ENCODE results near the gene TPRG1L.

Gene TPRG1L

DNA sequence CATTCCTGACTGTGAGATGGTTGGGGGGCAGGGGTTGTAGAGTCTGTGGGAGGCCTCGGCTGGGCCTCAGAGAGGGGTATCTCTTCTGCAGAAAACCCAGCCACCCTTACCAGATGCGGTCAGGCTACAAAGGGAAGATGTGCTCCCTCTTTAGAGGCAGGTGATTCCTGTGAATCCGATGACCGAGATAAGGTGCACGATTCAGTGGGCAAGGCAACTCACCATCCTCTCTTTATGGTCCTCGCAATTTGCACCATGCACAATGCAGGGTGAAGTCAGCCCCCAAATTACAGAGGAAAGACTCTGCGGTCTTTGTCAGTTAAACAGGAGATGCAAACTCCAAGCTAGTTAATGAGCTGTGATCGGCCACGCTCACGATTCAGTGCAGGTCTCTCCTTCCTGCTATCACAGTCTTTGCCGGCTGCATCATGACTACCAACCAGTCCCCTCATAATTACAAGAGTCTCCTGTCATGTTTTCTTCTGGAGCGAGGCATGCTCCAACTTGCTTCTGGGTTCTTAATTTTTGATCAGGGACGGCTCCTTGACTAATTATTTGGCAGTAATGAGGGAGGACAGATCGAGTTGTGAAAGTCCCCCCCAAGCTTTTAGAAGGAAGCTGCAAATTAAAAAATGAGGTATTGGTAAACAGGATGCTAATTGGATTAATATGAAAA lies 40.0 kb downstream of the TPRG1L start:
- no peak for DNase-seq (ENCODE audit: low read depth in 1 of 2, low spot score in 1 of 2)
- Histone ChIP-seq H3K4me3 (replicated peaks; ENCODE audit: insufficient read depth, low read length) (no peak overlapping the region), H3K27ac (replicated peaks) (no peak overlapping the region)

DNA sequence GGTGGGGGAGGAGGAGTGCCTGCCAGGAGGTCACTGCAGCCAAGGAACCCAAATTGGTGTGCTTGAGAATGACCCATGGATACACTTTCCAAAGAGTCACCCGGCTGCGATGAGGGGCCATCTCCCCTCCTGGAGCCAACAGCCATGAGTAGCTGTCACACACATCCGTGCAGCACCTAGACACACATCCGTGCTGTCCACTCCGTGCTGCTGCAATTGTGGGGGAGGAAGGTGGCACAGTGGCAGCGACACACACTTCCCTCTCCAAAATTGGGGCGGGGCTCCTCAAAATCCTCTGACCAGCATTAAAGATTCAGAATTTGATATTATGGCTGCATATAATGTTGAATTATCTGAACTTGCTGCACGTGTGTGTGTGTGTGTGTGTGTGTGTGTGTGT lies 43.3 kb downstream of the TPRG1L start:
- no peak overlapping the region for H3K27ac ChIP-seq (replicated peaks)
- H3K4me3 ChIP-seq (replicated peaks; ENCODE audit: insufficient read depth, low read length), result no peak overlapping the region
- DNase-seq (ENCODE audit: low read depth in 1 of 2, low spot score in 1 of 2), result no peak
- H3K27me3 ChIP-seq (ENCODE audit: insufficient read depth, poor library complexity, severe bottlenecking), result no peaks in the 10 kb centered on the region
- no peak for TF ChIP-seq POLR2AphosphoS5 (IDR thresholded peaks at IDR 0.05; ENCODE audit: low read depth)
- TF ChIP-seq REST (IDR thresholded peaks at IDR 0.05; ENCODE audit: insufficient replicate concordance, low read depth), result no peak
- no peak for TF ChIP-seq SPI1 (IDR thresholded peaks at IDR 0.05; ENCODE audit: borderline replicate concordance, low read depth)
- TF ChIP-seq, protein P1, sequence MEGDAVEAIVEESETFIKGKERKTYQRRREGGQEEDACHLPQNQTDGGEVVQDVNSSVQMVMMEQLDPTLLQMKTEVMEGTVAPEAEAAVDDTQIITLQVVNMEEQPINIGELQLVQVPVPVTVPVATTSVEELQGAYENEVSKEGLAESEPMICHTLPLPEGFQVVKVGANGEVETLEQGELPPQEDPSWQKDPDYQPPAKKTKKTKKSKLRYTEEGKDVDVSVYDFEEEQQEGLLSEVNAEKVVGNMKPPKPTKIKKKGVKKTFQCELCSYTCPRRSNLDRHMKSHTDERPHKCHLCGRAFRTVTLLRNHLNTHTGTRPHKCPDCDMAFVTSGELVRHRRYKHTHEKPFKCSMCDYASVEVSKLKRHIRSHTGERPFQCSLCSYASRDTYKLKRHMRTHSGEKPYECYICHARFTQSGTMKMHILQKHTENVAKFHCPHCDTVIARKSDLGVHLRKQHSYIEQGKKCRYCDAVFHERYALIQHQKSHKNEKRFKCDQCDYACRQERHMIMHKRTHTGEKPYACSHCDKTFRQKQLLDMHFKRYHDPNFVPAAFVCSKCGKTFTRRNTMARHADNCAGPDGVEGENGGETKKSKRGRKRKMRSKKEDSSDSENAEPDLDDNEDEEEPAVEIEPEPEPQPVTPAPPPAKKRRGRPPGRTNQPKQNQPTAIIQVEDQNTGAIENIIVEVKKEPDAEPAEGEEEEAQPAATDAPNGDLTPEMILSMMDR (IDR thresholded peaks at IDR 0.05; ENCODE audit: insufficient read depth, low read length), result no peak
- TF ChIP-seq GABPA (IDR thresholded peaks at IDR 0.05; ENCODE audit: low read depth), result no peak

More for the DNA sequence above, 40.0 kb downstream of the TPRG1L start:
- TF ChIP-seq, protein P1 (IDR thresholded peaks at IDR 0.05; ENCODE audit: insufficient read depth, low read length), result no peak
- TF ChIP-seq GABPA (IDR thresholded peaks at IDR 0.05; ENCODE audit: low read depth), result no peak
- no peak for TF ChIP-seq POLR2AphosphoS5 (IDR thresholded peaks at IDR 0.05; ENCODE audit: low read depth)
- TF ChIP-seq SPI1 (IDR thresholded peaks at IDR 0.05; ENCODE audit: borderline replicate concordance, low read depth), result no peak
- TF ChIP-seq REST (IDR thresholded peaks at IDR 0.05; ENCODE audit: insufficient replicate concordance, low read depth), result no peak
- no peaks in the 10 kb centered on the region for H3K27me3 ChIP-seq (ENCODE audit: insufficient read depth, poor library complexity, severe bottlenecking)

GRCh38 chr1:3668585-3669300 lies 43.9 kb downstream of the TPRG1L start:
- Histone ChIP-seq H3K4me3 (replicated peaks; ENCODE audit: insufficient read depth, low read length) (no peak overlapping the region), H3K27me3 (ENCODE audit: insufficient read depth, poor library complexity, severe bottlenecking) (no peaks in the 10 kb centered on the region), H3K27ac (replicated peaks) (no peak overlapping the region)
- peak; percentile 85 to 91 for DNase-seq (ENCODE audit: low read depth in 1 of 2, low spot score in 1 of 2)
- TF ChIP-seq POLR2AphosphoS5 (IDR thresholded peaks at IDR 0.05; ENCODE audit: low read depth), result no peak
- no peak for TF ChIP-seq SPI1 (IDR thresholded peaks at IDR 0.05; ENCODE audit: borderline replicate concordance, low read depth)
- TF ChIP-seq, protein P1 (IDR thresholded peaks at IDR 0.05; ENCODE audit: insufficient read depth, low read length), result no peak
- no peak for TF ChIP-seq GABPA (IDR thresholded peaks at IDR 0.05; ENCODE audit: low read depth)
- no peak for TF ChIP-seq REST (IDR thresholded peaks at IDR 0.05; ENCODE audit: insufficient replicate concordance, low read depth)

Measured in HL-60 (cell line).